H1 (cell line): ENCODE data around the gene ZNF789. TPM values are rescaled to one million over a fixed set of nuclear protein-coding genes. Genes with fewer than 3 reads are reported as not detected.

Source experiments
- CTCF ChIA-PET: fragments of 300-600 bp; sonication (Branson Sonifier 250); formaldehyde crosslinking; loops from one replicate; lab custom pipeline; 2021; ENCODE audit not compliant: partially characterized antibody; lab: Charles Lee
- POLR2A ChIA-PET: fragments of 300-600 bp; sonication (Branson Sonifier 250); formaldehyde crosslinking; loops from one replicate; lab custom pipeline; 2021; ENCODE audit warnings: inconsistent platforms; ENCODE audit not compliant: partially characterized antibody; lab: Charles Lee
- DNase-seq, 2 experiments: peaks; one replicate each; pipeline versions ENCODE4 v3.0.0 to v3.0.0-alpha.2; 2010 to 2022; ENCODE audit warnings: low spot score in 2 of 2, low read depth in 1 of 2, mixed read lengths in 1 of 2
- FAIRE-seq: peaks from 2 replicates; lab custom pipeline; 2011; peaks lifted over from hg19 to GRCh38; lab: Jason Lieb, UNC
- H2AFZ ChIP-seq: 2 replicates; pipeline ENCODE4 v1.8.1; 2012; ENCODE audit warnings: low read length, inconsistent platforms
- H2AK5ac ChIP-seq: 2 replicates; pipeline ENCODE4 v1.6.1; 2013; ENCODE audit warnings: low read depth, low read length
- H2BK120ac ChIP-seq: replicated peaks from 2 replicates; pipeline ENCODE3; 2013; ENCODE audit warnings: low read depth, low read length, inconsistent platforms
- H2BK12ac ChIP-seq: 2 replicates; pipeline ENCODE4 v1.6.1; 2013; ENCODE audit warnings: low read depth, low read length
- H2BK15ac ChIP-seq: 2 replicates; pipeline ENCODE4 v1.6.1; 2013; ENCODE audit warnings: low read length
- H2BK20ac ChIP-seq: 2 replicates; pipeline ENCODE4 v1.6.1; 2013; ENCODE audit warnings: low read length
- H2BK5ac ChIP-seq: 2 replicates; pipeline ENCODE4 v1.6.1; 2013; ENCODE audit warnings: low read depth, low read length
- H3K14ac ChIP-seq: 2 replicates; pipeline ENCODE4 v1.6.1; 2013; ENCODE audit warnings: inconsistent platforms; ENCODE audit not compliant: insufficient read length
- H3K18ac ChIP-seq: 2 replicates; pipeline ENCODE4 v1.6.1; 2013; ENCODE audit warnings: low read length; ENCODE audit errors: extremely low read depth
- H3K23ac ChIP-seq: 2 replicates; pipeline ENCODE4 v1.6.1; 2013; ENCODE audit warnings: inconsistent platforms; ENCODE audit not compliant: insufficient read length
- H3K23me2 ChIP-seq: 2 replicates; pipeline ENCODE4 v1.6.1; 2013; ENCODE audit warnings: low read depth, low read length
- H3K27ac ChIP-seq: 2 replicates; pipeline ENCODE4 v1.6.1; 2011; ENCODE audit warnings: low read depth, low read length, inconsistent platforms
- H3K27me3 ChIP-seq, 4 experiments: replicated peaks in 1 of 4; 1 replicate in 1 of 4; 2 replicates in 3 of 4; pipeline versions ENCODE4 v1.6.1 to v1.8.1; 2011 to 2013; ENCODE audit warnings: low read length in 3 of 4, mild to moderate bottlenecking in 3 of 4, inconsistent platforms in 2 of 4, mixed read lengths in 2 of 4, moderate library complexity in 1 of 4; ENCODE audit not compliant: control insufficient read depth in 3 of 4, insufficient read depth in 3 of 4; ENCODE audit errors: extremely low read depth in 1 of 4
- H3K36me3 ChIP-seq, 4 experiments: 2 replicates each; pipeline versions ENCODE4 v1.6.1 to v1.8.1; 2011 to 2013; ENCODE audit warnings: mild to moderate bottlenecking in 4 of 4, low read length in 3 of 4, moderate library complexity in 2 of 4, control low read depth in 1 of 4, inconsistent platforms in 1 of 4; ENCODE audit not compliant: insufficient read depth in 4 of 4, control insufficient read depth in 2 of 4
- H3K4ac ChIP-seq: replicated peaks from 2 replicates; pipeline ENCODE3; 2013; ENCODE audit warnings: low read length, low read depth, mixed read lengths, inconsistent platforms; ENCODE audit not compliant: insufficient read length
- H3K4me1 ChIP-seq, 4 experiments: replicated peaks in 1 of 4; 1 replicate in 1 of 4; 2 replicates in 3 of 4; pipeline versions ENCODE4 v1.6.1 to v1.8.1; 2011 to 2013; ENCODE audit warnings: low read length in 3 of 4, inconsistent platforms in 2 of 4, mixed read lengths in 1 of 4; ENCODE audit not compliant: insufficient read depth in 4 of 4, control insufficient read depth in 3 of 4
- H3K4me2 ChIP-seq, 2 experiments: 2 replicates each; pipeline versions ENCODE4 v1.6.1 to v1.8.1; 2011 to 2013; ENCODE audit warnings: low read depth in 2 of 2, low read length in 2 of 2, control low read depth in 1 of 2, inconsistent platforms in 1 of 2, mild to moderate bottlenecking in 1 of 2; ENCODE audit not compliant: insufficient read depth in 1 of 2
- H3K4me3 ChIP-seq, 4 experiments: fragments of 200-600, 300-600 bp in 1 of 4; sonication (generic), shearing (Covaris generic), sonication (Bioruptor Twin) in 1 of 4; 2 replicates each; pipeline versions ENCODE4 v1.5.1 to v1.8.1; 2011 to 2016; ENCODE audit warnings: low read length in 4 of 4, low read depth in 3 of 4, control low read depth in 2 of 4, inconsistent platforms in 2 of 4, mild to moderate bottlenecking in 2 of 4, mixed read lengths in 1 of 4, moderate library complexity in 1 of 4; ENCODE audit not compliant: insufficient read depth in 2 of 4; ENCODE audit errors: extremely low read depth in 1 of 4
- H3K56ac ChIP-seq: replicated peaks from 2 replicates; pipeline ENCODE3; 2013; ENCODE audit warnings: low read depth, mild to moderate bottlenecking, mixed read lengths, low read length, inconsistent platforms; ENCODE audit not compliant: insufficient read length
- H3K79me1 ChIP-seq: 2 replicates; pipeline ENCODE4 v1.6.1; 2013; ENCODE audit warnings: low read depth, low read length, control low read depth
- H3K79me2 ChIP-seq, 2 experiments: 2 replicates each; pipeline versions ENCODE4 v1.6.1 to v1.8.1; 2012 to 2013; ENCODE audit warnings: low read length in 2 of 2, mild to moderate bottlenecking in 2 of 2, inconsistent platforms in 1 of 2; ENCODE audit not compliant: insufficient read depth in 2 of 2, control insufficient read depth in 1 of 2
- H3K9ac ChIP-seq, 4 experiments: replicated peaks in 1 of 4; 1 replicate in 1 of 4; 2 replicates in 3 of 4; pipeline versions ENCODE4 v1.6.1 to v1.8.1; 2011 to 2013; ENCODE audit warnings: low read depth in 3 of 4, low read length in 3 of 4, control low read depth in 2 of 4, mild to moderate bottlenecking in 2 of 4, moderate library complexity in 2 of 4, inconsistent platforms in 1 of 4; ENCODE audit errors: extremely low read depth in 1 of 4
- H3K9me3 ChIP-seq, 2 experiments: 2 replicates each; pipeline versions ENCODE4 v1.6.1 to v1.8.1; 2012 to 2013; ENCODE audit warnings: mild to moderate bottlenecking in 2 of 2, moderate library complexity in 2 of 2, control low read depth in 1 of 2, inconsistent platforms in 1 of 2, low read depth in 1 of 2, low read length in 1 of 2, mixed read lengths in 1 of 2; ENCODE audit not compliant: insufficient read depth in 2 of 2
- H4K20me1 ChIP-seq, 2 experiments: replicated peaks in 1 of 2; 2 replicates each; pipeline versions ENCODE3 to v1.8.1; 2011 to 2013; ENCODE audit warnings: inconsistent platforms in 2 of 2, low read length in 2 of 2, mild to moderate bottlenecking in 1 of 2; ENCODE audit not compliant: insufficient read depth in 2 of 2, control insufficient read depth in 1 of 2
- H4K5ac ChIP-seq: 2 replicates; pipeline ENCODE4 v1.6.1; 2013; ENCODE audit warnings: low read length, low read depth, mixed read lengths, inconsistent platforms; ENCODE audit not compliant: insufficient read length
- H4K8ac ChIP-seq: 2 replicates; pipeline ENCODE4 v1.8.0; 2013; ENCODE audit warnings: mild to moderate bottlenecking, moderate library complexity, low read length, inconsistent platforms; ENCODE audit not compliant: insufficient read depth; ENCODE audit errors: extremely low read depth
- H4K91ac ChIP-seq: replicated peaks from 2 replicates; pipeline ENCODE3; 2013; ENCODE audit warnings: low read length, mixed read lengths, inconsistent platforms; ENCODE audit not compliant: insufficient read length
- CBX8 ChIP-seq: fragments of 300-800, 300-1000 bp; sonication (generic); IDR thresholded peaks from 2 replicates; pipeline ENCODE4 v1.7.1; 2016; ENCODE audit warnings: low read depth, low read length, borderline replicate concordance
- CHD1 ChIP-seq: IDR thresholded peaks from 2 replicates; pipeline ENCODE4 v1.6.1; 2012; ENCODE audit warnings: low read depth, low read length, improper control_type of control experiment
- CTCF ChIP-seq, 3 experiments: IDR thresholded peaks; 1 replicate in 2 of 3; 2 replicates in 1 of 3; pipeline versions ENCODE4 v1.5.1 to v1.6.1; 2011; ENCODE audit warnings: low read length in 3 of 3, mild to moderate bottlenecking in 3 of 3, inconsistent platforms in 2 of 3, low read depth in 1 of 3, moderate library complexity in 1 of 3; ENCODE audit not compliant: insufficient read depth in 1 of 3; ENCODE audit errors: control extremely low read depth in 1 of 3
- EZH2 ChIP-seq: fragments of 200-600 bp; sonication (generic); IDR thresholded peaks from 2 replicates; pipeline ENCODE4 v1.7.1; 2012; ENCODE audit warnings: low read depth, mild to moderate bottlenecking, moderate library complexity, low read length, inconsistent platforms; ENCODE audit not compliant: severe bottlenecking
- RAD21 ChIP-seq, 2 experiments: IDR thresholded peaks in 1 of 2; conservative IDR thresholded peaks in 1 of 2; 2 replicates each; pipeline ENCODE4 v1.6.1; 2011; ENCODE audit warnings: low read depth in 2 of 2, low read length in 2 of 2, improper control_type of control experiment in 1 of 2, inconsistent platforms in 1 of 2, mild to moderate bottlenecking in 1 of 2, moderate library complexity in 1 of 2
- SRF ChIP-seq: IDR thresholded peaks from 2 replicates; pipeline ENCODE4 v1.6.1; 2011; ENCODE audit warnings: mild to moderate bottlenecking, low read depth, low read length, moderate library complexity
- TCF12 ChIP-seq: IDR thresholded peaks from 2 replicates; pipeline ENCODE4 v1.6.1; 2011; ENCODE audit warnings: low read depth, mild to moderate bottlenecking, low read length
- USF2 ChIP-seq: IDR thresholded peaks from 2 replicates; pipeline ENCODE4 v1.6.1; 2011; ENCODE audit warnings: low read length, improper control_type of control experiment
- ZNF274 ChIP-seq: IDR thresholded peaks from 2 replicates; pipeline ENCODE4 v1.7.0; 2012; ENCODE audit warnings: low read length, borderline replicate concordance; ENCODE audit errors: extremely low read depth
- WGBS, 2 experiments: shearing (Covaris generic) in 1 of 2; methylation state at CpG; one replicate each; pipeline versions ENCODE4 v1.1.6 to v1.1.7; 2013 to 2015; ENCODE audit warnings: low lambda C conversion rate in 2 of 2, mixed read lengths in 2 of 2, inconsistent platforms in 1 of 2, low coverage in 1 of 2, missing lambda C conversion rate in 1 of 2; ENCODE audit not compliant: insufficient replicate concordance in 2 of 2, insufficient coverage in 1 of 2, insufficient read length in 1 of 2; ENCODE audit errors: extremely low coverage in 1 of 2, missing lambda C conversion rate in 1 of 2; 5-methylcytosine and 5-hydroxymethylcytosine counted together
- polyA plus RNA-seq, 7 experiments: library from polyadenylated mRNA; depleted of rRNA in 3 of 7; stranded (reverse) in 5 of 7; unstranded in 2 of 7; fragments of >200 nt in 5 of 7; fragments of 200-250 nt in 2 of 7; gene quantifications; 1 replicate in 5 of 7; 2 replicates in 1 of 7; 4 replicates in 1 of 7; pipeline versions ENCODE4 v1.2.1 to v1.2.3, GENCODE V29; 2011 to 2013; ENCODE audit warnings: missing spikeins in 2 of 7, mixed read lengths in 2 of 7
- total RNA-seq: library from RNA; stranded (reverse); fragmentation: NEBNext Ultra II Directional; extraction: Animal tissue kit (Norgen Biotek cat#: 25700); gene quantifications from 2 replicates; pipeline ENCODE4 v1.2.1, GENCODE V29; 2021

The ZNF789 gene
- total and polyA plus RNA-seq, 2 of the 8 experiments (the other 6 are each of a cell fraction or from before 2014, with no cell fraction given): 11.4 to 12.5 TPM

- ChIA-PET CTCF (interaction anchor here (0.9 to 2.4 kb wide), 4 partner anchors 9 to 18 kb away, joined by 3 to 6 read pairs (median 4); no protein-coding TSS in a partner anchor), POLR2A (interaction anchor here (1.2 to 7.3 kb wide), 6 partner anchors 8 to 25 kb away, joined by 3 to 100 read pairs (median 5); partner anchors contain the start of genes ATP5MF, CPSF4 and PTCD1)
- Histone ChIP-seq H2AK5ac (no peak overlapping the region), H3K4me2 (no peak overlapping the region), H3K23ac (no peak overlapping the region), H3K14ac (no peak overlapping the region), H2AFZ (no peak overlapping the region), H3K23me2 (no peaks in the 10 kb centered on the region), H3K9me3 (no peaks in the 10 kb centered on the region), H4K8ac (no peak overlapping the region), H3K56ac (no peak overlapping the region), H2BK12ac (no peak overlapping the region), H3K18ac (no peak overlapping the region), H3K79me1 (no peaks in the 10 kb centered on the region), H2BK120ac (no peak overlapping the region), H2BK5ac (no peak overlapping the region), H3K79me2 (no peaks in the 10 kb centered on the region; a peak in 1 of 4 replicates), H3K9ac (no peak overlapping the region), H3K4ac (no peak overlapping the region), H2BK15ac (no peak overlapping the region), H3K27ac (no peak overlapping the region), H4K5ac (no peak overlapping the region), H3K27me3 (no peaks in the 10 kb centered on the region; a peak in 1 of 7 replicates), H4K91ac (no peak overlapping the region), H2BK20ac (no peak overlapping the region), H4K20me1 (peaks cover 14 to 21% of the 10 kb centered on the region in 2 experiments), H3K4me3 (no peak overlapping the region), H3K4me1 (no peaks in the 10 kb centered on the region), H3K36me3 (peaks cover 47 to 83% (median 74%) of the 10 kb centered on the region in 4 experiments)
- no peak for TF ChIP-seq ZNF274
- TF ChIP-seq EZH2: no peak
- TF ChIP-seq RAD21 (IDR thresholded peaks at IDR 0.05 in 1 of 2, conservative IDR thresholded peaks at IDR 0.05 in 1 of 2; ENCODE audit: low read depth in 2 of 2, low read length in 2 of 2): no peak
- TF ChIP-seq CTCF (IDR thresholded peaks at IDR 0.05; ENCODE audit: control extremely low read depth in 1 of 3, insufficient read depth in 1 of 3, low read depth in 1 of 3, low read length in 3 of 3): peak in 2 of 3 experiments; percentile 25 to 29; a peak in 2 of 4 replicates
- no peak for TF ChIP-seq USF2
- TF ChIP-seq TCF12: no peak
- TF ChIP-seq CBX8: no peak
- no peak for TF ChIP-seq SRF
- TF ChIP-seq CHD1: no peak
- 90% methylated on average over 10 of the region's 10 CpGs; no CpG with 5 or more reads in 1 of the 2 experiments for WGBS, 2 experiments
- no peak for DNase-seq
- FAIRE-seq: no peak
Measured at GRCh38 chr7:99447943-99448342, 24.7 kb upstream of the ZNF789 start.
